Epithelial cell of proximal tubule (primary cell): ENCODE data around the gene FOXL3. TPM values are rescaled to one million over a fixed set of nuclear protein-coding genes. Genes with fewer than 3 reads are reported as not detected.
A peak's percentile ranks its signal among the peaks of the same experiment; 100 is the strongest.

Experiments
- DNase-seq: peaks from one replicate; pipeline ENCODE4 v3.0.0-alpha.2; 2011; ENCODE audit warnings: low read depth
- H3K4me3 ChIP-seq: 2 replicates; pipeline ENCODE4 v1.5.1; 2011; ENCODE audit warnings: low read depth, mild to moderate bottlenecking, low read length
- total RNA-seq: library from RNA; depleted of rRNA; stranded (reverse); fragments of >200 nt; gene quantifications from 2 replicates; pipeline ENCODE4 v1.2.3, GENCODE V29; 2015
- TF ChIP-seq, protein P1 (sequence below): conservative IDR thresholded peaks from 2 replicates; pipeline ENCODE4 v1.5.1; 2012; ENCODE audit warnings: low read depth, mild to moderate bottlenecking, low read length

The FOXL3 gene
- total RNA-seq, 1 donor from 2014 or later: not detected

DNA sequence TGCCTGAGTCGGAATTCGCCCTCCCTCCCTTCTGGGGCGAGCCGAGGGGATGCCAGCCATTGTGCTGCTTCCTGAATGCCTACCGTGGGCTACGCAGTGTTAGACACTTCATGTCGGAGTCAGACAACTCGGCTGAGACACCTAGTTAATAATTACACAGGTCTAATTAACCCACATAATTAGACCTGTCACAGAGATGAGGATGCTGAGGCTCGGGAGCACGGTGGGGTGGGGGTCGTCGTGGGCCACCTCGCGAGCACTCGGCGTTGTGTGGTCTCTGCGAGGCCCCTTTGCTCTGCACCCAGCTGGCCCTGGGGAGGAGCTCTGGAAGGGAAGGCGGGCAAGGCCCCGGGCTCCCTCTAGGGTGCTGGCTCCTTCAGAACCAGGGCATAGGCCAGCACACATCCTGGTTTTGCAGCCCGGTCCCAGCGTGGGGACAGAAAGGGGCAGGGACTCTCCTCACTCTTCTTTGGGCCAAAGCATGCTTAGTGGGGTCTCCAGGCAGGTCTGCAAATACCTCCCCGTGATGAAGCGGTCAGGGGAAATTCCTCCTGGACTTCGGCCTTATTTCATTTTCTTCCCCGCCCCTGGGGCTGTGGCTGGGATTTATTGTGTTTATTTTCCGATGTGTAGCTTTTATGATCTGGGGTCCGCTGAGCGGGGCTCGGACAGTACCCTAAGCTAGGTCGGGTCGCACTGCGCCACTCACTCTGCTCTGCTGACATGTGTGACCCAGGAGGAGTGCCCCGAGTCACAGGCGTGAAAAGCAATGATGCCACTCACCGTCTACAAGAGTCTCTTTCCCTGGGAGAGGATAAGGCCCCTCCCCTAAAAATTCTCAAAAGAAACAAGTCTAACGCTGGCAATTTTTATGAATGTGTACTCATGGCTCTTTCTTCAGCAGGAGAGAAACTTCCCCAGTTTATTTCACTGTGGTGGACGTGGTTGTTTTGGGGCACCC lies 4.9 kb upstream of the FOXL3 start:
- DNase-seq: no peak
- TF ChIP-seq, protein P1, sequence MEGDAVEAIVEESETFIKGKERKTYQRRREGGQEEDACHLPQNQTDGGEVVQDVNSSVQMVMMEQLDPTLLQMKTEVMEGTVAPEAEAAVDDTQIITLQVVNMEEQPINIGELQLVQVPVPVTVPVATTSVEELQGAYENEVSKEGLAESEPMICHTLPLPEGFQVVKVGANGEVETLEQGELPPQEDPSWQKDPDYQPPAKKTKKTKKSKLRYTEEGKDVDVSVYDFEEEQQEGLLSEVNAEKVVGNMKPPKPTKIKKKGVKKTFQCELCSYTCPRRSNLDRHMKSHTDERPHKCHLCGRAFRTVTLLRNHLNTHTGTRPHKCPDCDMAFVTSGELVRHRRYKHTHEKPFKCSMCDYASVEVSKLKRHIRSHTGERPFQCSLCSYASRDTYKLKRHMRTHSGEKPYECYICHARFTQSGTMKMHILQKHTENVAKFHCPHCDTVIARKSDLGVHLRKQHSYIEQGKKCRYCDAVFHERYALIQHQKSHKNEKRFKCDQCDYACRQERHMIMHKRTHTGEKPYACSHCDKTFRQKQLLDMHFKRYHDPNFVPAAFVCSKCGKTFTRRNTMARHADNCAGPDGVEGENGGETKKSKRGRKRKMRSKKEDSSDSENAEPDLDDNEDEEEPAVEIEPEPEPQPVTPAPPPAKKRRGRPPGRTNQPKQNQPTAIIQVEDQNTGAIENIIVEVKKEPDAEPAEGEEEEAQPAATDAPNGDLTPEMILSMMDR: peak; percentile 4
- no peak overlapping the region for H3K4me3 ChIP-seq

DNA sequence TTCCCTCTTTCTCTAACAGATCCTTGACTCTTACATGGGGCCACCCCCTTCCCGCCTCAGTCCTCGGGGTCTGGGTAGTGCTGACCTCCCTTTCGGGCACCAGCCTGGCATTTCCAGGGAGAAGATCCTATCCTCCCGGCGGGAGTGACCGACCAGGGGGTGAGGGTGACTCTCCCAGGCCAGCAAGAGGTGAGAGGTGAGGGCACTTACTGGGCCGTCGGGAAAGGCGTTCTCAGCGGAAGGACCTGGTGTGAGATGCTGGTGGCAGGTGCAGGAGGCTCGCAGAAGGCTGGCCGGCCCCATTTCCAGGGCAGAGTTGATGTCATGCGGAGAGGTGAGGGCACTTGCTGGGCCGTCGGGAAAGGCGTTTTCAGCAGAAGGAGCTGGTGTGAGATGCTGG lies 4.2 kb upstream of the FOXL3 start:
- DNase-seq: no peak
- TF ChIP-seq, protein P1: no peak
- no peak overlapping the region for H3K4me3 ChIP-seq

DNA sequence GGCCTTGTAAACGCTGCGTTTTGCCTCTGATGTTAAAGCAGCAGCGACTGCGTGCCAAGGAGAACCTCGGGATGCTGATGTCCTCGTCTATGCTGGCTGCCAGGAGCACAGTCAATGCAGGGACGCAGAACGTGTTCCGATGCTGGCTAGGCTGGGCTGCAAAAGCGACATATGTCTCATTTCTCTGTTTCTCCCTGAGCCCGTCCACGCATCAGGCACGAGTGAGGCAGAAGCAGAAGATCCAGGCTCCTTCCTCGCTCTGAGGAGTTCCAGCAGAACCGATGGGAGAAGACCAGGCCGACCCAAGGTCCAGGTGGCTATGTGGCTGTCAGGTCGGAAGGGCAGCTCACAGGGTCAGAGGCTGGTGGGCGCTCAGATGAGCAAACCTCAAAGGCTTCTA lies 3.7 kb upstream of the FOXL3 start:
- H3K4me3 ChIP-seq: no peak overlapping the region
- TF ChIP-seq, protein P1: no peak
- DNase-seq: no peak

DNA sequence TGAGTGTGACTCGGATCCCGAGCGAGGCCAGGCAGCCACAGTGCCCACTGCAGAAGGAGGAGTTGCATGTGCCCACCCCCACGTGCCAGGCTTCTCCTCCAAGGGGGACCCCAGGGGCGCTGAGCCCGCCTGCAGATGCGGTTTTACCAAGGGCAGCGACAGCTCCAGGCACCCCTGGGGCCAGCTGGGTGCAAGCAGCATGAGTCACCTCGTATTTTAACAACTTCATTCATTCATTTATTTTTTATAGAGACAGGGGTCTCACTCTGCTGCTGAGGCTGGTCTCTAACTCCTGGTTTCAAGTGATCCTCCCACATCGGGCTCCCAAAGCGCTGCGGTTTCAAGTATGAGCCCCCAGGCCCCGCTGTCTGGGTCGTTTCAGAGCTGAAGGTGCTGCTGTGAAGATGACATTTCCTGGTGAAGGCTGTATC lies 1.3 kb upstream of the FOXL3 start:
- no peak overlapping the region for H3K4me3 ChIP-seq
- no peak for DNase-seq
- TF ChIP-seq, protein P1: no peak

DNA sequence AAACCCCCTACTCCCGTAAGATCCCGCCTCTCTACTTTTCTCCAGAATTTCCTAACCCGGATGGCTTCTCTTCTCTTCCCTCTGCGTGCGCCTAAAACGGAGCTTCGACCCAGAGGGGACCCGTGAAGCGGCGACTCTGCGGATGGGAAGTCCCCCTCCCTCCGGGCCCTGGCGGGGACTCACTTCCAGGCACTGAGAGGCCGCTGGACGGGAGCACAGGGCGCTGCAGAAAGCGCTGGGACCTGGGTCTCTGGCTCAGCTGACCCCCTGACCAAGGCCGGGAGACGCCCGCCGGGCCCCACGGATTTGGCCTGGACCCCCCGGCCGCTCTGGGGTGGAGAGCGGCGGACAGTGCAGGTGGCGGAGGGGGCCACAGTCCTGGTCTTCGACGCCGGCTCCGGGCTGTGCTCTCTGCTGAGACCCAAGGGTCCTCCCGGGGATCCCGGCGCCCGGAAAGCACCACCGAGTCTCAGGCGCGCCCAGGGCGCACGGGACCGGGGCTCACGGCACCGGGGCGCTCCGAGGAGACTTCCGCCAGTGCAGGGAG lies 688 bp upstream of the FOXL3 start:
- TF ChIP-seq, protein P1: no peak

DNA sequence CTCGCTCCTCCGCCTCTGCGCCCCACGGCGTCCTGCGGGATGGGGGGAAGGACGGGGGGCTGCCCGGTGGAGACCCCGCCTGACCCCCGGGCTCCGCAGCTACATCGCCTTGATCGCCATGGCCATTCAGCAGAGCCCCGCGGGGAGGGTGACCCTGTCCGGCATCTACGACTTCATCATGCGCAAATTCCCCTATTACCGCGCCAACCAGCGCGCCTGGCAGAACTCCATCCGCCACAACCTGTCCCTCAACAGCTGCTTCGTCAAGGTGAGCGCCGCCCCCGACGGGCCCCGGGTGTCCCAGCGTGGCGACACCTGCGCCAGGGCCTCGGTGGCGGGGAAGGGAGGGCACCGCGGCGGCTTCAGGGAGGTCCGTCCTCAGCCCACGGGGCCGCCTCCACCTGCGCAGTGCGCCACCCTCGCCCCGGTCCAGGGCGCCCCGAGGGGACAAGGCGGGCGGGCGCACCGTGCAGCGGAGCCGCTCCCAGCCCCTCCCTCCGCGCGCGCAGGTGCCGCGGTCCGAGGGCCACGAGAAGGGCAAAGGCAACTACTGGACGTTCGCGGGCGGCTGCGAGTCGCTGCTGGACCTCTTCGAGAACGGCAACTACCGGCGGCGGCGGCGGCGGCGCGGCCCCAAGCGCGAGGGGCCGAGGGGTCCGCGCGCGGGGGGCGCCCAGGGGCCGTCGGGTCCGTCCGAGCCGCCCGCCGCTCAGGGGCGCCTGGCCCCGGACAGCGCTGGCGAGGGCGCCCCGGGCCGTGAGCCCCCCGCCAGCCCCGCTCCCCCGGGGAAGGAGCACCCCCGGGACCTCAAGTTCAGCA lies 793 bp downstream of the FOXL3 start:
- DNase-seq: no peak
- H3K4me3 ChIP-seq: no peak overlapping the region
- TF ChIP-seq, protein P1: no peak

More for the DNA sequence above, 688 bp upstream of the FOXL3 start:
- no peak overlapping the region for H3K4me3 ChIP-seq
- DNase-seq: no peak
